T-helper 1 cell treated with Interleukin-12 subunit alpha and Interleukin-12 subunit beta and Interleukin-4 antibody, amounts not matched to agents 30 μg/mL and 1 μg/mL, for 36 hours (primary cell): ENCODE results near the gene RXRG.
A peak's percentile ranks its signal among the peaks of the same experiment; 100 is the strongest.

Experiments
- H3K27ac Mint-ChIP-seq: one replicate; pipeline ENCODE4 v1.8.0; 2021; ENCODE audit warnings: mild to moderate bottlenecking, mixed read lengths
- H3K27me3 Mint-ChIP-seq: one replicate; pipeline ENCODE4 v1.8.0; 2021; ENCODE audit warnings: low read depth, mixed read lengths
- H3K36me3 Mint-ChIP-seq: one replicate; pipeline ENCODE4 v1.8.0; 2021; ENCODE audit warnings: low read depth, mixed read lengths
- H3K4me1 Mint-ChIP-seq: one replicate; pipeline ENCODE4 v1.8.0; 2021; ENCODE audit warnings: low read depth, mixed read lengths
- H3K4me3 Mint-ChIP-seq: one replicate; pipeline ENCODE4 v1.8.0; 2021; ENCODE audit warnings: mild to moderate bottlenecking, moderate library complexity, mixed read lengths
- H3K9me3 Mint-ChIP-seq: one replicate; pipeline ENCODE4 v1.8.0; 2021; ENCODE audit warnings: mixed read lengths

The RXRG gene

GRCh38 chr1:165355139-165355976 lies 89.6 kb downstream of the RXRG start:
- no peaks in the 10 kb centered on the region for H3K9me3 Mint-ChIP-seq
- H3K36me3 Mint-ChIP-seq: no peaks in the 10 kb centered on the region
- no peak overlapping the region for H3K4me3 Mint-ChIP-seq
- H3K27ac Mint-ChIP-seq: no peak overlapping the region
- H3K4me1 Mint-ChIP-seq: no peaks in the 10 kb centered on the region
- peaks cover 86% of the 10 kb centered on the region for H3K27me3 Mint-ChIP-seq

GRCh38 chr1:165354739-165355138 lies 90.2 kb downstream of the RXRG start:
- peaks cover 86% of the 10 kb centered on the region for H3K27me3 Mint-ChIP-seq
- H3K4me1 Mint-ChIP-seq: no peaks in the 10 kb centered on the region
- H3K36me3 Mint-ChIP-seq: no peaks in the 10 kb centered on the region
- no peak overlapping the region for H3K27ac Mint-ChIP-seq
- no peak overlapping the region for H3K4me3 Mint-ChIP-seq
- no peaks in the 10 kb centered on the region for H3K9me3 Mint-ChIP-seq

- H3K9me3 Mint-ChIP-seq: no peaks in the 10 kb centered on the region
- peak overlapping the region; percentile 44 for H3K27ac Mint-ChIP-seq
- peaks cover 88% of the 10 kb centered on the region for H3K27me3 Mint-ChIP-seq
- no peaks in the 10 kb centered on the region for H3K4me1 Mint-ChIP-seq
- H3K4me3 Mint-ChIP-seq: no peak overlapping the region
- H3K36me3 Mint-ChIP-seq: no peaks in the 10 kb centered on the region
Measured at GRCh38 chr1:165353731-165354671, 90.9 kb downstream of the RXRG start.

- Mint-ChIP-seq H3K4me3 (no peak overlapping the region), H3K27me3 (peaks cover 88% of the 10 kb centered on the region), H3K9me3 (no peaks in the 10 kb centered on the region), H3K36me3 (no peaks in the 10 kb centered on the region), H3K27ac (no peak overlapping the region), H3K4me1 (no peaks in the 10 kb centered on the region)
Measured at GRCh38 chr1:165352442-165353293, 92.3 kb downstream of the RXRG start.

GRCh38 chr1:165351863-165352441 lies 93.0 kb downstream of the RXRG start:
- Mint-ChIP-seq H3K9me3 (no peaks in the 10 kb centered on the region), H3K4me3 (no peak overlapping the region), H3K36me3 (no peaks in the 10 kb centered on the region), H3K27me3 (peaks cover 87% of the 10 kb centered on the region), H3K4me1 (no peaks in the 10 kb centered on the region), H3K27ac (no peak overlapping the region)
